WTC11 (cell line): ENCODE data around the gene SEMA4G.

ENCODE experiments used
- CREB1 ChIP-seq: sonication (generic); formaldehyde crosslinking; IDR thresholded peaks from 2 replicates; pipeline ENCODE4 v1.8.0; 2023; ENCODE audit warnings: mild to moderate bottlenecking, missing genetic modification reagents
- MXD4 ChIP-seq: fragments of 250-450 bp; sonication (Bioruptor Pico); IDR thresholded peaks from 2 replicates; pipeline ENCODE4 v1.8.0; 2021; ENCODE audit warnings: mild to moderate bottlenecking, moderate library complexity, borderline replicate concordance
- TP53 ChIP-seq: sonication (generic); formaldehyde crosslinking; IDR thresholded peaks from 2 replicates; pipeline ENCODE4 v1.8.1; 2023; ENCODE audit warnings: mild to moderate bottlenecking, missing genetic modification reagents
- TF ChIP-seq, protein P1 (sequence below): fragments of 200-600 bp; IDR thresholded peaks from 2 replicates; pipeline ENCODE4 v1.8.0; 2022; ENCODE audit warnings: antibody characterized with exemption
- TF ChIP-seq, protein P2 (sequence below): fragments of 250-450 bp; sonication (Bioruptor Pico); IDR thresholded peaks from 2 replicates; pipeline ENCODE4 v2.1.2; 2022; ENCODE audit warnings: mild to moderate bottlenecking, moderate library complexity

DNA sequence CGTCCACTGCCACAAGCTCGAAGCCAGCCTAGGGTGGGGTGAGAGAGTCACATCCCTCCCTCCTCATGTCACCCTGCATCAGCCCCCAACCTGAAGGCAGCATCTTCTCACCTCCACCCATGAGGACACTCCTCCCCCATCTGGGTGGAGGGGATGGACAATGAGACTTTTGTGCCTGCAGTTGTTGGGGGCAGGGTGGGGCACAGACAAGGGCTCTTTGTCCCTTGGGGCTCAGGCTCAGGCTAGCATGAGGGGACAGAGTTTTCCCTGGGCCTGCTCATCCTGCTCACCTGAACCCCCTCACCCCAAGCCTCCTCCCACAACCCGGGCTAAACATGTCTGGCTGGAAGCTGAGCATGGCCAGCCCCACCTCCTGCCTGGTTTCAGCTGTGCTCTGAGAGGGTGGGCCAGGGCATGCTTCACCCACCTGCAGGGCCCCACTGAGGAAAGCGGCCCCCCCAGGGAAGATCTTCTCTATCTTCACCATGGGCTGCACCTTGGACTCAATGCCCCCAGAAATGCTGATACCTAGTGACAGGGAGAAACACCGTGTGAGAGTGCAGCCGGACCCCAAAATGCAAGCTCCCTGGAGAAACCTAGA lies 39.6 kb downstream of the SEMA4G start:
- TF ChIP-seq, protein P1, sequence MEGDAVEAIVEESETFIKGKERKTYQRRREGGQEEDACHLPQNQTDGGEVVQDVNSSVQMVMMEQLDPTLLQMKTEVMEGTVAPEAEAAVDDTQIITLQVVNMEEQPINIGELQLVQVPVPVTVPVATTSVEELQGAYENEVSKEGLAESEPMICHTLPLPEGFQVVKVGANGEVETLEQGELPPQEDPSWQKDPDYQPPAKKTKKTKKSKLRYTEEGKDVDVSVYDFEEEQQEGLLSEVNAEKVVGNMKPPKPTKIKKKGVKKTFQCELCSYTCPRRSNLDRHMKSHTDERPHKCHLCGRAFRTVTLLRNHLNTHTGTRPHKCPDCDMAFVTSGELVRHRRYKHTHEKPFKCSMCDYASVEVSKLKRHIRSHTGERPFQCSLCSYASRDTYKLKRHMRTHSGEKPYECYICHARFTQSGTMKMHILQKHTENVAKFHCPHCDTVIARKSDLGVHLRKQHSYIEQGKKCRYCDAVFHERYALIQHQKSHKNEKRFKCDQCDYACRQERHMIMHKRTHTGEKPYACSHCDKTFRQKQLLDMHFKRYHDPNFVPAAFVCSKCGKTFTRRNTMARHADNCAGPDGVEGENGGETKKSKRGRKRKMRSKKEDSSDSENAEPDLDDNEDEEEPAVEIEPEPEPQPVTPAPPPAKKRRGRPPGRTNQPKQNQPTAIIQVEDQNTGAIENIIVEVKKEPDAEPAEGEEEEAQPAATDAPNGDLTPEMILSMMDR: no peak
- TF ChIP-seq MXD4: no peak
- TF ChIP-seq TP53 (CRISPR knock-in tag): no peak
- TF ChIP-seq CREB1 (CRISPR knock-in tag): no peak
- TF ChIP-seq, protein P2, sequence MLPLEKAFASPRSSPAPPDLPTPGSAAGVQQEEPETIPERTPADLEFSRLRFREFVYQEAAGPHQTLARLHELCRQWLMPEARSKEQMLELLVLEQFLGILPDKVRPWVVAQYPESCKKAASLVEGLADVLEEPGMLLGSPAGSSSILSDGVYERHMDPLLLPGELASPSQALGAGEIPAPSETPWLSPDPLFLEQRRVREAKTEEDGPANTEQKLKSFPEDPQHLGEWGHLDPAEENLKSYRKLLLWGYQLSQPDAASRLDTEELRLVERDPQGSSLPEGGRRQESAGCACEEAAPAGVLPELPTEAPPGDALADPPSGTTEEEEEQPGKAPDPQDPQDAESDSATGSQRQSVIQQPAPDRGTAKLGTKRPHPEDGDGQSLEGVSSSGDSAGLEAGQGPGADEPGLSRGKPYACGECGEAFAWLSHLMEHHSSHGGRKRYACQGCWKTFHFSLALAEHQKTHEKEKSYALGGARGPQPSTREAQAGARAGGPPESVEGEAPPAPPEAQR: no peak
